OCI-LY7 (cell line): ENCODE results near the gene RAB29.

ENCODE experiments used
- EZH2phosphoT487 ChIP-seq: fragments of 200-600 bp; sonication (generic); IDR thresholded peaks from 2 replicates; pipeline ENCODE4 v1.6.1; 2018; ENCODE audit warnings: low read depth, borderline replicate concordance, mild to moderate bottlenecking, mixed run types, antibody characterized with exemption, low read length, moderate library complexity, mixed read lengths
- TF ChIP-seq, protein P1 (sequence below): fragments of 200-600 bp; sonication (generic); conservative IDR thresholded peaks from 2 replicates; pipeline ENCODE4 v1.5.1; 2014; ENCODE audit warnings: mild to moderate bottlenecking, antibody characterized with exemption, low read length, moderate library complexity, mixed read lengths

DNA sequence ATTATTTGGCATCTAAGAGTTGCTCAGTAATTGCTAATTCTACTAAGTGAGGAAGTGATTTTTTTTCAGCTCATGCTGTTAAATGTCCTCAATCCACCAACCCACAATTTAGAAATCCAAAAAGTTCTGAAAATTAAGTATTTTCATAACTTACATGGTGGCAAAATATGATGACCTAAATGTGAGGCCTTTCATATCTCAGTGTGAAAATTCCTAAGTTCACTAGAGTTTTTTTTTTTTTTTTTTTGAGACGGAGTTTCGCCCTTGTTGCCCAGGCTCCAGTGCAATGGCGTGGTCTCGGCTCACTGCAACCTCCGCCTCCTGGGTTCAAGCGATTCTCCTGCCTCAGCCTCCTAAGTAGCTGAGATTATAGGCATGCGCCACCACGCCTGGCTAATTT lies 30.9 kb downstream of the RAB29 start:
- TF ChIP-seq, protein P1, sequence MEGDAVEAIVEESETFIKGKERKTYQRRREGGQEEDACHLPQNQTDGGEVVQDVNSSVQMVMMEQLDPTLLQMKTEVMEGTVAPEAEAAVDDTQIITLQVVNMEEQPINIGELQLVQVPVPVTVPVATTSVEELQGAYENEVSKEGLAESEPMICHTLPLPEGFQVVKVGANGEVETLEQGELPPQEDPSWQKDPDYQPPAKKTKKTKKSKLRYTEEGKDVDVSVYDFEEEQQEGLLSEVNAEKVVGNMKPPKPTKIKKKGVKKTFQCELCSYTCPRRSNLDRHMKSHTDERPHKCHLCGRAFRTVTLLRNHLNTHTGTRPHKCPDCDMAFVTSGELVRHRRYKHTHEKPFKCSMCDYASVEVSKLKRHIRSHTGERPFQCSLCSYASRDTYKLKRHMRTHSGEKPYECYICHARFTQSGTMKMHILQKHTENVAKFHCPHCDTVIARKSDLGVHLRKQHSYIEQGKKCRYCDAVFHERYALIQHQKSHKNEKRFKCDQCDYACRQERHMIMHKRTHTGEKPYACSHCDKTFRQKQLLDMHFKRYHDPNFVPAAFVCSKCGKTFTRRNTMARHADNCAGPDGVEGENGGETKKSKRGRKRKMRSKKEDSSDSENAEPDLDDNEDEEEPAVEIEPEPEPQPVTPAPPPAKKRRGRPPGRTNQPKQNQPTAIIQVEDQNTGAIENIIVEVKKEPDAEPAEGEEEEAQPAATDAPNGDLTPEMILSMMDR = no peak
- TF ChIP-seq EZH2phosphoT487 = no peak
